Loucy (cell line): ENCODE results near the gene TDRD1.

Experiments used
- EZH2phosphoT487 ChIP-seq: fragments of 200-600 bp; IDR thresholded peaks from 2 replicates; pipeline ENCODE4 v1.6.1; 2018; ENCODE audit warnings: antibody characterized with exemption, mild to moderate bottlenecking, moderate library complexity, borderline replicate concordance
- TF ChIP-seq, protein P1 (sequence below): fragments of 200-600 bp; sonication (generic); conservative IDR thresholded peaks from 2 replicates; pipeline ENCODE4 v1.5.1; 2014; ENCODE audit warnings: mild to moderate bottlenecking, antibody characterized with exemption, low read length

DNA sequence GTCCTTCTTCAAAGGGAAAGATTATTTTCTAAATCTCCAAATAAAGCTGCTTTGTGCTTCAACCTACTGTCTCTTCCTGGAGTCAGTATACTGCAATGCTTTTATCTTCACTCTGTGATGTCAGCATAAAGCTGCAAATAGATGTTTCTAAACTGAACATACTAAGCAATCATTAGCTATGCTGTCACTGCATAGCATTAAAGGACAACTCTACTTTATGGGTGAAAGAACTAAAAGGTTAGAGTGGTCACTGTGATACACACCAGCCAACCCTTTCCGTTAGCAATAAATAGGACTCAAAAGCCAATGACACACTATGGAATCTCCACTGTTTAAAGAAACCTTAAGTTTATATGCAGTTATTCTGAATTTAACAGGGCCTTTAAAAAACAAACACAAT is 6.9 kb upstream of the TDRD1 start:
- TF ChIP-seq, protein P1, sequence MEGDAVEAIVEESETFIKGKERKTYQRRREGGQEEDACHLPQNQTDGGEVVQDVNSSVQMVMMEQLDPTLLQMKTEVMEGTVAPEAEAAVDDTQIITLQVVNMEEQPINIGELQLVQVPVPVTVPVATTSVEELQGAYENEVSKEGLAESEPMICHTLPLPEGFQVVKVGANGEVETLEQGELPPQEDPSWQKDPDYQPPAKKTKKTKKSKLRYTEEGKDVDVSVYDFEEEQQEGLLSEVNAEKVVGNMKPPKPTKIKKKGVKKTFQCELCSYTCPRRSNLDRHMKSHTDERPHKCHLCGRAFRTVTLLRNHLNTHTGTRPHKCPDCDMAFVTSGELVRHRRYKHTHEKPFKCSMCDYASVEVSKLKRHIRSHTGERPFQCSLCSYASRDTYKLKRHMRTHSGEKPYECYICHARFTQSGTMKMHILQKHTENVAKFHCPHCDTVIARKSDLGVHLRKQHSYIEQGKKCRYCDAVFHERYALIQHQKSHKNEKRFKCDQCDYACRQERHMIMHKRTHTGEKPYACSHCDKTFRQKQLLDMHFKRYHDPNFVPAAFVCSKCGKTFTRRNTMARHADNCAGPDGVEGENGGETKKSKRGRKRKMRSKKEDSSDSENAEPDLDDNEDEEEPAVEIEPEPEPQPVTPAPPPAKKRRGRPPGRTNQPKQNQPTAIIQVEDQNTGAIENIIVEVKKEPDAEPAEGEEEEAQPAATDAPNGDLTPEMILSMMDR = no peak
- TF ChIP-seq EZH2phosphoT487 = no peak
